Measurements from ENCODE around the gene MOB3A.

Gene MOB3A

GRCh38 chr19:2039089-2039958 lies 56.8 kb downstream of the MOB3A start:
- no peak for ATAC-seq
- TF ChIP-seq TCF4 (CRISPR knock-in tag; IDR thresholded peaks at IDR 0.05; ENCODE audit: borderline replicate concordance) (no peak), OSR1 (CRISPR knock-in tag; IDR thresholded peaks at IDR 0.05) (no peak), GLIS3 (CRISPR knock-in tag; IDR thresholded peaks at IDR 0.05) (no peak), CSRNP3 (CRISPR knock-in tag; IDR thresholded peaks at IDR 0.05) (no peak), ZFP3 (CRISPR knock-in tag; IDR thresholded peaks at IDR 0.05) (no peak), ZFP30 (CRISPR knock-in tag; IDR thresholded peaks at IDR 0.05) (no peak), ESRRG (CRISPR knock-in tag; IDR thresholded peaks at IDR 0.05) (no peak), TOX (CRISPR knock-in tag; IDR thresholded peaks at IDR 0.05; ENCODE audit: borderline replicate concordance) (no peak), POU6F1 (CRISPR knock-in tag; IDR thresholded peaks at IDR 0.05; ENCODE audit: borderline replicate concordance, low read depth) (no peak), TSHZ2 (CRISPR knock-in tag; IDR thresholded peaks at IDR 0.05) (no peak), PPARA (CRISPR knock-in tag; IDR thresholded peaks at IDR 0.05; ENCODE audit: borderline replicate concordance) (no peak), RARB (CRISPR knock-in tag; IDR thresholded peaks at IDR 0.05) (no peak), ARNTL (CRISPR knock-in tag; IDR thresholded peaks at IDR 0.05; ENCODE audit: borderline replicate concordance, low read depth) (no peak), SNAI2 (CRISPR knock-in tag; IDR thresholded peaks at IDR 0.05) (no peak), ZC3H10 (CRISPR knock-in tag; IDR thresholded peaks at IDR 0.05) (no peak), ZNF8 (CRISPR knock-in tag; IDR thresholded peaks at IDR 0.05) (no peak), ISL1 (CRISPR knock-in tag; IDR thresholded peaks at IDR 0.05) (no peak)

- TF ChIP-seq ISL1 (CRISPR knock-in tag; IDR thresholded peaks at IDR 0.05) (no peak), ZC3H10 (CRISPR knock-in tag; IDR thresholded peaks at IDR 0.05) (no peak), CSRNP3 (CRISPR knock-in tag; IDR thresholded peaks at IDR 0.05) (no peak), ZFP3 (CRISPR knock-in tag; IDR thresholded peaks at IDR 0.05) (no peak), TSHZ2 (CRISPR knock-in tag; IDR thresholded peaks at IDR 0.05) (no peak), ZNF8 (CRISPR knock-in tag; IDR thresholded peaks at IDR 0.05) (no peak)
- ATAC-seq: no peak
These were observed 57.6 kb downstream of the MOB3A start for GRCh38 chr19:2038284-2039088.

Data from SK-N-SH treated with all-trans-retinoic acid at 6 μM for 48 hours (cell line).